DMS114 treated with DMSO at 0.1 percent for 48 hours (cell line): ENCODE data around the gene DENND6B.
"Not testable (repeated sequence)": the region's sequence is repeated elsewhere in the genome, so short reads cannot be mapped to it uniquely, and the experiment has no call there.

Source experiments
- DNase-seq: peaks from one replicate; lab custom pipeline; 2025; ENCODE audit not compliant: unreplicated experiment; lab: John Stamatoyannopoulos, UW

Gene DENND6B

DNA sequence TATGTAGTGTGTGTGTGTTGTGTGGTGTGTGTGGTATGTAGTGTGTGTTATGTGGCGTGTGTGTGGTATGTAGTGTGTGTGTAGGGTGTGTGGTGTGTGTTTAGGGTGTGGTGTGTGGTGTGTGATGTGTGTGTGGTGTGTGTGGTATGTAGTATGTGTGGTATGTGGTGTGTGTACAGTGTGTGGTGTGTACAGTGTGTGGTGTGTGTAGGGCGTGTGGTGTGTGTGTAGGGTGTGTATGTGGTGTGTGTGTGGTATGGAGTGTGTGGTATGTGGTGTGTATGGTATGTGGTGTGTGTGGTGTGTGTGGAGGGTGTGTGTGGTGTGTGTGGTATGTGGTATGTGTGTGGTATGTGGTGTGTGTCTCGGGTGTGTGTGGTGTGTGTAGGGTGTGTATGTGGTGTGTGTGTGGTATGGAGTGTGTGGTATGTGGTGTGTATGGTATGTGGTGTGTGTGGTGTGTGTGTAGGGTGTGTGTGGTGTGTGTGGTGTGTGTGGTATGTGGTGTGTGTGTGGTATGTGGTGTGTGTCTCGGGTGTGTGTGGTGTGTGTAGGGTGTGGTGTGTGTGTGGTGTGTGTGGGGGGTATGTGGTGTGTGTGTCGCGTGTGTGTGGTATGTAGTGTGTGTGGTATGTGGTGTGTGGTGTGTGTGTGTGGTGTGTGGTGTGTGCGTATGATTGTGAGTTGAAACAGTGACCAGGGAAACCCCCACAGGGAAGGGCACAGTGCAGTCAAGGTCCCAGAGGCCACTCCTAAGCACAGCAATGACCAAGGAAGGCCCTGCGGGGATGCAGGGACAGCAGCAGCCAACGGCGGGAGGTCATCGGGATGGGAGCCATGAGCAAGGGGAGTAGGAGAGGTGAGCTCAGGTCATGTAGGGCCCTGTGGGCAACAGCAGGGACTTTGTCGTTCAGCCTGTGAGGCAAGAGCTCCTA is 13.4 kb upstream of the DENND6B start:
- DNase-seq = no peak

DNA sequence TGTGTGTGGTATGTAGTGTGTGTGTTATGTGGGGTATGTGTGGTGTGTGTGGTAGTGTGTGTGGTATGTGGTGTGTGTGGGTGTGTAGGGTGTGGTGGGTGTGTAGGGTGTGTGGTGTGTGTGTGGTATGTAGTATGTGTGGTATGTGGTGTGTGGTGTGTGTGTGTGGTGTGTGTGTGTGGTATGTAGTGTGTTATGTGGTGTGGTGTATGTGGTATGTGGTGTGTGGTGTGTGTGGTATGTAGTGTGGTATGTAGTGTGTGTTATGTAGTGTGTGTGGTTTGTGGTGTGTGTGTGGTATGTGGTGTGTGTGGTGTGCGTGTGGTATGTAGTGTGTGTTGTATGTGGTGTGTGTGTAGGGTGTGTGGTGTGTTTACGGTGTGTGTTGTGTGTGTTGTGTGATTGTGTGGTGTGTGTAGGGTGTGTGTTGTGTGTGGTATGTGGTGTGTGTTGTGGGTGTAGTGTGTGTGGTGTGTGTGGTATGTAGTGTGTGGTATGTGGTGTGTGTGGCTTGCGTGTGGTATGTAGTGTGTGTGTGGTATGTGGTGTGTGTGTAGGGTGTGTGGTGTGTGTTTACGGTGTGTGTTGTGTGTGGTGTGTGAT is 12.1 kb upstream of the DENND6B start:
- DNase-seq = no peak

DNA sequence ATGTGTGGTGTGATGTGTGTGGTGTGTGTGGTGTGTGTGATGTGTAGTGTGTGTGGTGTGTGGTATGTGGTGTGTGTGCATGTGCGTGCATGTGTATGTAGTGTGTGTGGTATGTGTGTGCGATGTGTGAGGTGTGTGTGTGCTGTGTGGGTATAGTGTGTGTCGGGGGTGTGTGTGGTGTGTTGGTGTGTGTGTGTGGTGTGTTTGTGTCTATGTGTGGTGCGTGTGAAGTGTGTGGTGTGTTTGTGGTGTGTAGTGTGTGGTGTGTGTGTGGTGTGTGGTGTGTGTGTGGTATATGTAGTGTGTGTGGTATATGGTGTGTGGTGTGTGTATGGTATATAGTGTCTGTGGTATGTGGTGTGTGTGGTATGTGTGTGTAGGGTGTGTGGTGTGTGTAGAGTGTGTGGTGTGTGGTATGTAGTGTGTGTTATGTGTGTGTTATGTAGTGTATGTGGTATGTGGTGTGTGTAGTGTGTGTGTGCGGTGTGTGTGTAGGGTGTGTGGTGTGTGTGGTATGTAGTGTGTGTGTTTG is 11.3 kb upstream of the DENND6B start:
- DNase-seq = no peak

DNA sequence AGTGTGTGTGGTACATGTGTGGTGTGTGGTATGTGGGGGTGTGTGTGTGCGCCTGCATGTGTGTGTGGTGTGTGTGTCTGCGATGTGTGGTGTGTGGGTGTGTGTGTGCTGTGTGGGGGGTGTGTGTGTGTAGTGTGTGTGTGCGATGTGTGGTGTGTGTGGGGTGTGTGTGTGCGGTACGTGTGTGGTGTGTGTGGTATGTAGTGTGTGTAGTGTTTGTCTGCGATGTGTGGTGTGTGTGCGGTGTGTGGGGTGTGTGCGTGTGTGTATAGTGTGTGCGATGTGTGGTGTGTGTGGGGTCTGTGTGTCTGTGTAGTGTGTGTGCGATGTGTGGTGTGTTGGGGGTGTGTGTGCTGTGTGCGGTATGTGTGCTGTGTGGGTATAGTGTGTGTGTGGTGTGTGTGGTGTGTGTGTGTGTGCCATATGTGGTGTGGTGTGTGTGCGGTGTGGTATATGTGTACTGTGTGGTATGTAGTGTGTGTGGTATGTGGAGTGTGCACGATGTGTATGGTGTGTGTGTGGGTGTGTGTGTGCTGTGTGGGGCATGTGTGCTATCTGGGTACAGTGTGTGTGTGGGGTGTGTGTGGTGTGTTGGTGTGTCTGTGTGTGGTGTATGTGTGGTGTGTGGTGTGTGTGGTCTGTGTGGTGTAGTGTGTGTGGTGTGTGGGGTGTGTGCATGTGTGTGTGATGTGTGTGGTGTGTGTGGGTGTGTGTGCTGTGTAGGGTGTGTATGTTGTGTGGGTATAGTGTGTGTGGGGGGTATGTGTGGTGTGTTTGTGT is 10.6 kb upstream of the DENND6B start:
- no peak for DNase-seq

DNA sequence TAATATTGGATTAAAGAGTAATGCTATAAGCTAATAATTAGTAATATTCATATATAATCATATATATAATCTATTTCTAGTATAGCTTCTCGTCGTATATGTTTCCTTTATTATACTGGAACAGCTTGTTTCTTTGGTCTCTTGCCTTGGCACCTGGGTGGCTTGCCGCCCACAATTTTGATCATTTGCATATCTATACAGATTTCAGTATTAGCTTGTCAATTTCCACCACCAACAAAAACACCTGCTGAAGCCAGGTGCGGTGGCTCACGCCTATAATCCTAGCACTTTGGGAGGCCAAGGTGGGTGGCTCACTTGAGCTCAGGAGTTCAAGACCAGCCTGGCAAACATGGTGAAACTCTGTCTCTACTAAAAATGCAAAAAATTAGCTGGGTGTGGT is 7.6 kb upstream of the DENND6B start:
- not testable (repeated sequence) for DNase-seq

DNA sequence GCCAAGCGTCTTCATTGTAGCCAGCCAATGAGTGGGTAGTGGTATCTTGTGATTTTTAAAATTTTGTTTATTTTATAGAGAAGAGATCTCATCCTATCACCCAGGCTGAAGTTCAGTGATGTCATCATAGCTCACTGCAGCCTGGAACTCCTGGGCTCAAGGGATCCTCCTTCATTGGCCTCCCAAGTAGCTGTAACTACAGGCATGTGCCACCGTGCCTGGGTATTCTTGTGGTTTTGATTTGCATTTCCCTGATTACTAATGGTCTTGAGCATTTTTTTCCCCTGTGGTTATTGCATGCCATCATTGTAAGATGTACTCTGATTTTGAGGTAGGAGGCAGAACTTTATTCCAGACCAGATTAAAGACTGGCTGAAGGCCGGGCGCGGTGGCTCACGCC is 2.4 kb upstream of the DENND6B start:
- DNase-seq = no peak

DNA sequence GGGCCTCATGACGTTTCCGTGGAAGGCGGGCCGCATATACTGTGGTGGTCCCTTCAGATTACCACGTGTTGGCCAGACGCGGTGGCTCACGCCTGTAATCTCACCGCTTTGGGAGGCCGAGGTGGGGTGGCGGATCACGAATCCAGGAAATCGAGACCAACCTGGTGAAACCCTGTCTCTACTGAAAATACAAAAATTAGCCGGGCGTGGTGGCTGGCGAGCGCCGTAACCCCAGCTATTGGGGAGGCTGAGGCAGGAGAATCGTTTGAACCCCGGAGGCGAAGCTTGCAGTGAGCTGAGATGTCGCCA is 853 bp upstream of the DENND6B start:
- no peak for DNase-seq

DNA sequence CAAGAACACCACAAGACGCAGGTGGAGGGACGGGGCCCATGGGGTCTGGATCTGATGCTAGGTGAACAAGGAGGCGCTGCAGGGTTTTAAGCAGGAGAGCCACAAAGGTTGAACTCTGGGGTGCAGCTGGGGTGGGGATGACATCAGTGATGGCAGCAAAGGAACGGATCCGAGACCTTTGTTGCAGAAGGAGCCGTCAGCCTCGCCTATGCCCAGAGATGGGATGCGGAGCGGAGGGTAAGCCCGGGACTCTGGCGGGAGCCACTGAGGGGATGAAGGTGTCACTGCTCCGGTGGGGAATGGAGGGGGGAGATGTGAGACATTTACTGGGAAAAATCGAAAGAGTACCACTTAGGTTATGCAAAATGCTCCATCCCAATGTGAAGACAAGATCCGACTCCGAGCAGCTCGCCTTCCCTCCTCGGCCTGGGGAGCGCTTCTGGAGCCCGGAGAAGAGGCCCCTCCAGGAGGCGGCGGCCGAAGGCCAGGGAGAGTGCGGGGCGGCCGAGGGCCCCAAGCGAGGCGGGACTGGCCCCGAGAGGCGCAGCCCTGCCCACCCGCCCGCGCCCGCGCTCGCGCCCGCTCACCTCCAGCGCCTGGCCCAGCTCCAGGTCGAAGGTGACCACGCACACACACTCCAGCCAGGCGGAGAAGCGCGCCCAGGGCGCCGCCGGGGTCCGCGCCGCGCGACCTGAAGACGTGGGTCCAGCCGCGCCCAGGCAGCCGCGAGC is 422 bp downstream of the DENND6B start:
- DNase-seq = no peak

DNA sequence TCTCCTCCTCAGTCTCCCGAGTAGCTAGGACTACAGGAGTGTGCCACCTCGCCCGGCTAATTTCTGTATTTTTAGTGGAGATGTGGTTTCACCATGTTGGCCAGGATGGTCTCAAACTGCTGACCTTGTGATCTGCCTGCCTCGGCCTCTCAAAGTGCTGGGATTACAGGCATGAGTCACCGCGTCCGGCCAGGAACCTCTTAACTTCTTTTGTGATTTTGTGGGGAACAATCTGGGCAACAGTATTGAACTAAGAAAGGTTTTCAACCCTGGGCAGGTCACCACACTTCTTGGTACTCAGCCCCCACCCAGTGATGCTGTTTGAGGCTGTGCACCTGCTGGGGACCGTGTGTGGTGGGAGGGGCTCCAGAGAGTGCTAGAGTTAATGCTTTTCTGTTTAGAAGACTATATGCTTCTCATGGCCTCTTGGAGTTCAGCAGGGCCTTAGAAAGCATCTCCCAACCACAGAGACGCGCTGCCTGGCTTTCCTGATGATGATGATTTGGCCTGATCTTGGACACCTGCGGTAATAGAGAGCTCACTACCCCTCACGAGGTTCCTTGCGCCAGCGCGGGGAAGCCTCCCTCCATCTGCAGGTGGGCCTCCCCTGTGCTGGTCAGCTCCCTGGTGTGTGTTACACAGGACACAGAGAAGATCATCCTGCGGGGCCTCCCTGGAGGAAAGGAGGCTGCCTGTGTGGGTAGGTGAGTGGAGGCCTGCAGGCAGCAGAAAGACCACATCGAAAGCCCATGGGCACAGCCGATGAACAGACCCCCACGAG is 1.2 kb downstream of the DENND6B start:
- DNase-seq = no peak

DNA sequence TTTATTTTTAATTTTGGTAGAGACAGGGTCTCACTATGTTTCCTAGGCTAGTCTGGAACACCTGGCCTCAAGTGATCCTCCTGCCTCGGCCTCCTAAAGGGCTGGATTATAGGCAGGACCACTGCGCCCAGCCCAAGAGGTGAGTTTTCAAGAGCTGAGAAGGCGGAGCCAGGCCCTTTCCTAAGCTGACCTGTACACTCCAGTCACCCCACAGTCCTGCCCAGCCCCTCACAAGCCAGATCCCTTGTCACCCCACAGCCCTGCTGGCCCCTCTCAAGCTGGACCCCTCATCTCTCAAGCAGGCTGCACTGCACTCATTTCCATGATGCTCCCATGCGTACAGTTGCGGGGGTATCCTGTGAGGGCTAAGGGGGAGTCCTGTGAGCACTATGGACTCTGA is 2.9 kb downstream of the DENND6B start:
- no peak for DNase-seq

DNA sequence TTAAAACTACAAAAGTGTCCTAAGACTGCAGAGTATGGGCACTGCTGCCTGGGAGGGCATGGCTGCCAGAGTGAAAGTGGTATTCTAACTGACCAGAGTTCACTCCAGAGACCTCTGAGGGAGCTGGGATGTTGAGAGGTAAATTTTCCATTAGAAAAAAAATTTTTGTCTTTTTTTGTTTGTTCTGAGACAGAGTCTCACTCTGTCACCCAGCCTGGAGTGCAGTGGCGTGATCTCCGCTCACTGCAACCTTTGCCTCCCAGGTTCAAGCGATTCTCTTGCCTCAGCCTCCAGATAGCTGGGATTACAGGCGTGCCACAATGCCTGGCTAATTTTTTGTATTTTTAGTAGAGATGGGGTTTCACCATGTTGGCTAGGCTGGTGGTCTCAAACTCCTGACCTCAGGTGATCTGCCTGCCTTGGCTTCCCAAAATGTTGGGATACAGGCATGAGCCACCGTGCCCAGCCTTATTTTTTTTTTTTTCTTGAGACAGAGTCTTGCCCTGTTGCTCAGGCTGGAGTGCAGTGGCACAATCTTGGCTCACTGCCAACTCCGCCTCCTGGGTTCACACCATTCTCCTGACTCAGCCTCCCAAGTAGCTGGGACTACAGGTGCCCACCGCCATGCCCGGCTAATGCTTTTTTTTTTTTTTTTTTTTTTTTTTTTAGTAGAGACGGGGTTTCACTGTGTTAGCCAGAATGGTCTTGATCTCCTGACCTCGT is 4.3 kb downstream of the DENND6B start:
- not testable (repeated sequence) for DNase-seq

DNA sequence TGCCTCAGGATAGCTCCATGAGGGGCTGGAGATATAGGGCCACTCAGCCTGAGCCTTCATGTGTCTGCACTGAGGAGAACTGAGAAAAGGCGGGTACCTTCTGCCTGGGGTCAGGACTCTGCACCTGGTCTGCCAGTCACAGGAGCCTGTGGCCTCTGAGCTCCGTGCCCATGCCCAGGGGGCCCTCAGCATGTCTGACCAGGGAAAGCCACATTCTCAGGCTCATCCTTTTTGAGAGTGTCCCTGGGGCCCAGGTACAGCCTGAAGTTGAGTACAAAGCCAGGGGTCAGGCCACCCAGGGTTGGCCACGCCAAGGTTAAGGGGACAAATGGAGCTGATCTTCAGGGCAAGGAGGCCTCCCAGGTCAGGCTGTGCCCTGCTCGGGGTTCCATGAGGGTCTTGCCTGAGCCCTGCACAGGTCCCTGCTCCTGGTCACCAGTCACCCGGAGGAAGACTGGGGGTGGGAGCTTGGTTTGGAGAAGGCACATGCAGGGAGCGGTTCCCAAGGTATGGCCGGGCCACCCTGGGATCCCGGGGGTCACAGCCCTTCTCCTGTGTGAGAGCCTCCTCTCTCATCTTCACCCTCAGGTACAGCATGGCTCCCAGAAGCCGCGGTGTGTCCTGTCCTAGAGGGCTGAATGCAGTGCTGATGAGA is 6.0 kb downstream of the DENND6B start:
- DNase-seq = no peak

DNA sequence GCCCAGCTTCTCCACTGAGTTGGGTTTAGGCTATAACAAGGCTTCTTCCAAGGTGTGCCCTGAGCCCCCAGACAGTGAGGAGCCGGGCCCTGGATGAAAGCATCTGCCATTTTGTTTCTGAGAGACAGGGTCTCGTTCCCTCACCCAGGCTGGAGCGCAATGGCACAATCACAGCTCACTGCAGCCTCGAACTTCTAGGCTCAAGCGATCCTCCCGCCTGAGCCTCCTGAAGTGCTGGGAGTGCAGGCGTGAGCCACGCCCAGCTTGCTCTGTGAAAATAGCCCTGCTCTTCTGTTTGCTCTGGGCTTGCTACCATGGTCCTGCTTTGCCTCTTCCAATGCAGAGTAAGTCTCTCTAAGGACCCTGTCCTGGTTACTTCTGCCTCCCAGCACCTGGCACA is 6.7 kb downstream of the DENND6B start:
- DNase-seq = no peak

DNA sequence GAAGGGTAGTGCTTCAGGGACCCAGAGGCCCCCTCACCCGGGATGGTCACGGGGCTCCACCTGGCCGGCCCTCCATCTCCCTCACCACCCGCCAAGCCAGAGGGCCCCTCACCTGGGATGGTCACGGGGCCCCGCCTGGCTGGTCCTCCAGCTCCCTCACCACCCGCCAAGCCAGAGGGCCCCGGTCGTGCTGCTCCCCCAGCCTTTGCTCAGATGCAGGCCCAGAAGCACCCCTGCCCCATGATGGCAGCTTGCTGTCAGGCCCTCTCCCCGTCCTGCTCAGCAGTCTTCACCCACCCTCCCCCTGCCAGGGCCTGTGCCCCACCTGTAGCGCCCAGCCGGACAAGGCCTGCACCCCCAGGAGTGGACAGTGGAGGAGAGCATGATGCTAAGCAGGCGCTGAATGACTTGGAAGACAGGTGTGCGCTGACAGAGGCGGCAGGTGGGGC is 7.3 kb downstream of the DENND6B start:
- DNase-seq = no peak

DNA sequence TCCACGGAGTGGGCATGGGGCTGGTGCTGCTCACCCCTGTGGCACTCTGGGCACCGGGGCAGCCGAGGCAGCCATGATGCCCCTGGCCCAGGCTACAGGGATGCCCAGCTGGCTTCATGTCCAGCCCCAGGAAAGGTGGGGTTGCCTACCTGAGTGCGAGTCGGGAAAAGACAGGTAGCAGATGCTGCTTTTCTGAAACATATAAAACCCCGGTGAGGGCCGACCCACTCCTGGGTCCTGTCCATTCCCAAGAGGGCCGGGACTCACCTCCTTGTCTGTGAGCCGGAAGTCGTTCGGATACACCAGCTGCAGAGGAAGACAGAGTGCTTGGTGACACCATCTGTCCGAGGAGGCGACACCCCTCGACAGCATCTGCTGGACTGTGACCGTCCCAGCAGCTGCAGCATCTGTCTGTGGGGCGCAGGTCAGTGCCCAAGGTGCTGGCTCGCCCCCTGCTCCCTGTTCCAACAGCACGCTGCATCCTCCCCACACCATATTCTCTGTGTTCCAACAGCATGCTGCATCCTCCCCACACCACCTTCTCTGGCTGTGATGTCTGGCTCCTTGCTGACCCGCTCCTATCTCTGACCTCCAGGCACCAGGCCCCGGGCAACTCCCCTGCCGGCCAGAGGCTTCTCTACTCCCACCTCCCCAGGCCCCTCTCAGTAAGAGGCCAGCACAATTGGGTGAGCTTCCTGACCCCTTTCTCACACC is 8.0 kb downstream of the DENND6B start:
- no peak for DNase-seq

DNA sequence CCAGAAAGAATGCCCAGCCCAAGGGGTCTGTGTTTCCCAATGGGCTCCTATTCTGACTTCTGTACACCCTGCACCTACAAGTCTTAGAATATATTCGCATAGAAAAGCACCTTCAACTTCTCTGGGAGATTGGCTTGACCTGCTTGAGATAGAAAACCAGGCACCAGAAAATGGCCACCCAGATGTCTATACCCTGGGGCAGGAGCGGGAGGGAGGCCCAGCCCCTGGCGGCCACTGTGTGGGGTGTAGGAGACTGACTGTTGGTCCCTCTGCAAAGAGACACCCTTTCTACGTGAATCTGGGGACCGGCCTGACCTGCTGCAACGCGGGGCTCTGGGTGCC is 8.5 kb downstream of the DENND6B start:
- no peak for DNase-seq

DNA sequence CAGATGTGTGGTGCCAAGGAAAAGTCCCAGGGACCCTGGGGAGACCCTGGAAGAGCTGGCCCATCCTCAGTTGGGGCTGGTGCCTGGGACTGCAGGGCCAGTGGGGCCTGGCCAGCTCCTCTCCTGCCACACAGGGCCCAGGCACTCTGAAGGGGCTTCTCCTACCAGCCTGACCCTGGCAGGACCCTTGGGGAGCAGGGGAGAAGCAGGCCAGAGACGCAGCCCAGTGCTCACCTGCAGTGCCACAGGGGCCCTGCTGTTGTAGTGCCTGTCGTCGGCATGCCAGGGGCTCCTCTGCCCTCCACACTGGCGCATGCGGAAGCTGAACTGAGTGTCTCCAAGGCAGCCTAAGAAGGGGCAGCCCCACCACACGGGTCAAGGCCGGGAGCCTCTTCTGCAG is 9.1 kb downstream of the DENND6B start:
- no peak for DNase-seq

DNA sequence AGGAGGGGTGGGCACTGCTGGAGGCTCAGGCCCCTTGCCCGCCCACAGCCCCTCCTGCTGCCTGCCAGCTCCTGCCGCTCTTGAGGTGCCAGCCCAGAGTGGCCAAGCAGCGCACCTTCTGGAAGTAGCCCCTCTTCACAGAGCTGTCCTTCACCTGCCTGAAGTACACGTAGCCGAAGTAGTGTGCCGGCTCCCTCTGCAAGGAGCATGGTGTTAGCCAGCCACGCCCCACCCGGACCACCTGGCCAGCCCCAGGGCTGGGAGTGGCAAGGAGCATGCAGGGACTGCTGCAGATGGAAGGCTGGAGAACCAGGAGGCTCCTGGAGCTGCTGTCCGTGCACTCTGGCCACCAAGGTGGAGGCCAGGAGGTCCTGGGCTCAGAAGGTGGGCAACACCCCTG is 9.6 kb downstream of the DENND6B start:
- DNase-seq = no peak
